ENCODE measurements around the gene ITGA3.
A peak's percentile ranks its signal among the peaks of the same experiment; 100 is the strongest.

The ITGA3 gene

GRCh38 chr17:50130559-50131305 lies 74.8 kb downstream of the ITGA3 start:
- no peak for DNase-seq
- intact Hi-C loops (cut with DNase I) = no loop called here

- no peak for DNase-seq
- intact Hi-C loops (cut with DNase I) = no loop called here
These were observed 76.3 kb downstream of the ITGA3 start for GRCh38 chr17:50132104-50132794.

GRCh38 chr17:50133028-50133768 lies 77.3 kb downstream of the ITGA3 start:
- intact Hi-C loops (cut with DNase I) = no loop called here
- DNase-seq = peak in 9 of 42 donors; percentile 18 to 78 (median 48)

- intact Hi-C loops (cut with DNase I) = no loop called here
- DNase-seq = peak in 2 of 42 donors; percentile 18 to 19
These were observed 77.8 kb downstream of the ITGA3 start for GRCh38 chr17:50133769-50134099.

GRCh38 chr17:50134206-50135110 lies 78.5 kb downstream of the ITGA3 start:
- intact Hi-C loops (cut with DNase I) = no loop called here
- DNase-seq = peak in 1 of 42 donors; percentile 2

GRCh38 chr17:50135316-50136095 lies 79.6 kb downstream of the ITGA3 start:
- intact Hi-C loops (cut with DNase I) = no loop called here
- DNase-seq = no peak

- DNase-seq = peak in 1 of 42 donors; percentile 24
- intact Hi-C loops (cut with DNase I) = no loop called here
These were observed 80.3 kb downstream of the ITGA3 start for GRCh38 chr17:50136096-50136687.

- intact Hi-C loops (cut with DNase I) = no loop called here
- peak in 31 of 42 donors; percentile 37 to 91 (median 73) for DNase-seq
These were observed 81.1 kb downstream of the ITGA3 start for GRCh38 chr17:50137042-50137441.

GRCh38 chr17:50139185-50139783 lies 83.4 kb downstream of the ITGA3 start:
- intact Hi-C loops (cut with DNase I) = no loop called here
- no peak for DNase-seq
